Measurements from ENCODE around the gene CTDSPL.
"Not testable (repeated sequence)": the region's sequence is repeated elsewhere in the genome, so short reads cannot be mapped to it uniquely, and the experiment has no call there.

CTDSPL gene

DNA sequence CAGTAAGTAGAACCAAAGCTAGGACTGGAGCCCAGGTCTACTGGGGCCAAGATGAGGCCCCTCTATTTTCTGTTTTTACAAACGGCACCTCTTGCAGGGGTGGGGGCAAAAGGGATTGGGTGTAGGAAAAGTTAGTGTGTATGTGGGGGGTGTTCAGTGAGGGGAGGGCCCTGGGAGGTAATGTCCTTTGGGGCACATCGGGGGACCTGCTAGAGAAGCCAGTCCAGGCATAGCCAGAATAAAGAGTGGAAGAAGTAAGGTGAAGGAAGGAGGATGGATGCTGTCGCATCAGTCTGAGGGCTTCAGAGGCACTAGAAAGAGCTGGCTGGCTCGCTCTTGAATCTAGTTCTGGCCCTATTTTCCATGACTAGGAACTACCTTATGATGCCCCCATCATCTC lies 165.2 kb downstream of the CTDSPL start:
- DNase-seq: no peak

DNA sequence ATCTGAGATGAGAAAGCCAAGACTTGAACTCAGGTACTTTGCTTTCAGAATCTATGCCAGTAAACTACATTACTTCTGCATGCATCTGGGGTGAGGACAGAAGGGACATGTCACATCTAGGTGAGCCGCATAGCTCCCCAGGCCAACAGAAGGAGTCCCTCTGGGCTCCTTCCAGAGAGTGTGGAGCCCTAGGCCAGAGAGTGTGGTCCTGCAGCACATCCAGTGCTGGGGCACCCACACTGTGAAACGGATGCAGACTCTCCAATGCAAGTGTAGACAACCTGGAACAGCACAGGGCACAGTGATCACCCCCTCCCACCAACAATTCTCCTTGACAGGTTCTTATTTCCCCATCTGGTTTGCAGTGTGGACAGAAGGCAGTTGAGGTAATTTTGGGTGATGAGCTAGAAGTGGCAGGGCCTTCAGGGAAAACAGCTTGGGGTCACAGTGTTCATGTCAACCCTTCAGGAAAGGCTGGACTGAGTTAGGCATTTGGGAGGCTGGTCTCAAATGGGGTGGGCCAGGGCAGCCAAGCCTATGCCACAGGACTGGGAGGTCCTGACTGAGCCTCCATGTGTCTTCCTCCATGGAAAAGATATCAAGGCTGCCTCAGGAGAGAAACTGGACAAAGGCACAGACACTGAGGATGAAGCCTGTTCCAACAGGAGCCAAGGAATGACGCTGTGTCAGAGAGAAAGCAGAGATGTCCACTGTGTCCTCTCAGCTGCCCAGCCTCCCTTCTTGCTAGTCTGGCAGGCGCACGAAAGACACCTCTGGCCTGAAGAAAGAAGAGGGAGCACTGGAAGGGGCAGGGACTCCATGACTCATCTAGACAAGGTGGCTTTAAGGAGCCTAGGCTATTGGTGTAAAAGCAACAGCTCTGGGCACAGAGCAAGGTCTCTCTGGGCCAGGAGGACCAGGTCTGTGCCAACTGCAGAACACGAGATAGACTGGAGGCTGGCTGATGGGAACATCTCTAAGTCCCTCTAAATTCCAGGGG lies 166.1 kb downstream of the CTDSPL start:
- DNase-seq: no peak

DNA sequence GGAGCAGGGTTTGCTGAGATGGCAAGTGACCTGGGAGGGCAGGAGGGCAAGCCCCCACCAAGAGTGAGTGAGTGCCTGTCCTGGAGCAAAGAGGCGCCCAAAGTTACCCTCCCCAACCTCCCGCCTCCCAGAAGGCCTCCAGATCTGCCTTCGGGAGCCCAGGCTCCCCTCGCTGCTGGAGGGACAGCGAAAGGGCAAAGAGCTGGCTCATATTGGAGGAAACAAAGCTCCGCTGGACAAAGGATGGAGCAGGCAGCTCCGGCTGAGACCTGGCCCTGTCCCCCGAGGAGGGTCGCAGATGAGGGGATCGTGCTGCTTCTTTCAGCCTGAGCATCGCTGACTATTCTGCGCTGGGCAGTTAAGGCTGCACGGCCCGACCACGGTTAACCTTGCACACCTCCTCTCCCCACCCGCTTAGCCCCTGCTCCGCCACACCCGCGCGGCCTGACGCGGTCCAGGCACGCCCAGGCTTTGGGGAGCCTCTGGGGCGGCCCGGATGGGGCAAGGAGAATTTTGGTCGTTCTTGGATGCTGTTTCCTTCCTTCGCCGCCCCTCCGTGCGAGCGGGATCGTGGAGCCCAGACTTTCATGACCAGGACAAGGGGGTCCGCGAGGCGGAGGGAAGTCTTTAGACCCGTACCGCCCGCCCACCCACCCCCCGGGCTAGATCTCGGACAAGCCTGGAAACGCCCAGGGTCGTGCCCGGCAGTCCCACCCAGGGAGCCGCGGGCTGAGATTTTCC lies 167.1 kb downstream of the CTDSPL start:
- no peak for DNase-seq

DNA sequence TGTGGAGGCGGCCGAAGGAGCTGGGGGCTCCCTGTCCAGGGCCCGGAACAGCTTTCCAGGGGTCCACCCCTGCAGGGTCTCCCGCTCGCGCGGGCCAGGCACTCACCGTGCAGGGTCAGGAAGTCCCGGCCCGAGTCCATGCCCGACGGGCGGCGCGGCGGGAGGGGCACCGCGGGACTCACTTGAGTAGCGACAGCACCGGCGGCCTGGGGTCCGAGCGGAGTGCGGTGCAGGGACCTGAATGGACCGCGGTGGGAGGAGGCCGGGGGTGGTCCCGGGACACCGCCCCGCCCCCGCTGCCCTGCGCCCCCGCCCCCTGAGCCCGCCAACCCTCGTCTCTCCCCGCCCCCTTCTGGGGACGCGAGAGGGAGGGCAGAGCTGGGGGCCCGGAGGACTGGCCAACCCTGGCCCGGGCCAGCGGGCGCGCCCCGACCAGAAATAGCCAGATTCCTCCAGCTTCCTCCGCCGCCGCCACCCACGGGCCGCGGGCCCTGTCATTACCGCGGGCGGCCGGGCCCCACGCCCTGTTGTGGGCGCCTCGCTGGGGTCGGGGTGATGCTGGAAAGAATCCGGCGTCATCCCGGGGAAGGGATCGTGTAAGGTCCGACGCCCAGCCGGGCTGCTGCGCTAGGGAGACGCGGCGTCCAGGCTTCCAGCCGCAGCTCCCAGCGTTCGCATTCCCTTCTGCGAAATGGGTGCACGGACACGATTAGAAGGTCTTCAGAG lies 167.9 kb downstream of the CTDSPL start, which contains the start of gene PLCD1:
TSS of gene PLCD1 (minus strand) at position 243 of the 726 bp plus-strand sequence. CDS start at position 140, 103 bp downstream.
- peak; percentile 36 to 73 for DNase-seq

DNA sequence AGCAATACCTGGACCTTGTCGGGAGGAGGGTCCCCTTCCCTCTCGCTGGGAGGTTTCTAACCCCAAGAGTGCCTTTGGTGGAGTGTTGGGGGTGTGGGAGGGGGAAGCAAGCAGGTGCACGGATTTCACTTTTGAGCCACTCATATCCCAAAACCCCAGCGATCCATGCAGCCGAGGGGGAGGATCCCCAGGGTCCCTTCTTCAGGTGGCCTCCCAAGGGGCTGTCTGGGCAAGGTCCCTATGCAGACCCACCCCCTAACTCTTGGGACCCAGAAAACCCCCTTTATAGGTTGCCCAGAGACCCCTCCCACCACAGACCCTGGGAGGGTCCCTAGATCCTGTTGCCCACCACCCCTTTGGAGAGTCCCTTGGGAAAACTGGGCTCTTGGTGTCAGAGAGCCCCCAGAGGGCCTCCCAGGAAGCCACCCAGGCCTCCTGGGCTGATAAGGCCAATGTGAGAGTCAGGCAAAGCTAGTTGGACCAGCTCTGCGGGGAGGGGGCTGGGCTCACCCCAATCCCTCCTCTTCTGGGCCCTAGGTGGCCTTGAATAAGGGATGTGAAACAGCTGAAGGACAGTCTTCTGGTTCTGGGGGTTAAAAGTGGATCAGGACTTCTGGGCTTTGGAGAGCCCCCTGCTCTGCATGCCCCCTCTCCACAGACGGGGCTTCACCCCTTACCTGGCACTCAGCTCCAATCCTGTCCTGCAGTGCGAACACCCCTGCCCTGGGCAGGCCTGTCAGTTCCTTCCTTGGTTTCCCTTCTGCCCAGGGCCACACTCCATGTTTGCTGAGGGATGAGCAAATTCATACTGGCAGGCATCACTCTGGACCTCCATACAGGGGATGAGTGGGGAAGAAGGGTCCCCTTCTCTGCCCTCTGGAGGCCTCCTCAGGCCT lies 168.7 kb downstream of the CTDSPL start:
- DNase-seq: no peak

DNA sequence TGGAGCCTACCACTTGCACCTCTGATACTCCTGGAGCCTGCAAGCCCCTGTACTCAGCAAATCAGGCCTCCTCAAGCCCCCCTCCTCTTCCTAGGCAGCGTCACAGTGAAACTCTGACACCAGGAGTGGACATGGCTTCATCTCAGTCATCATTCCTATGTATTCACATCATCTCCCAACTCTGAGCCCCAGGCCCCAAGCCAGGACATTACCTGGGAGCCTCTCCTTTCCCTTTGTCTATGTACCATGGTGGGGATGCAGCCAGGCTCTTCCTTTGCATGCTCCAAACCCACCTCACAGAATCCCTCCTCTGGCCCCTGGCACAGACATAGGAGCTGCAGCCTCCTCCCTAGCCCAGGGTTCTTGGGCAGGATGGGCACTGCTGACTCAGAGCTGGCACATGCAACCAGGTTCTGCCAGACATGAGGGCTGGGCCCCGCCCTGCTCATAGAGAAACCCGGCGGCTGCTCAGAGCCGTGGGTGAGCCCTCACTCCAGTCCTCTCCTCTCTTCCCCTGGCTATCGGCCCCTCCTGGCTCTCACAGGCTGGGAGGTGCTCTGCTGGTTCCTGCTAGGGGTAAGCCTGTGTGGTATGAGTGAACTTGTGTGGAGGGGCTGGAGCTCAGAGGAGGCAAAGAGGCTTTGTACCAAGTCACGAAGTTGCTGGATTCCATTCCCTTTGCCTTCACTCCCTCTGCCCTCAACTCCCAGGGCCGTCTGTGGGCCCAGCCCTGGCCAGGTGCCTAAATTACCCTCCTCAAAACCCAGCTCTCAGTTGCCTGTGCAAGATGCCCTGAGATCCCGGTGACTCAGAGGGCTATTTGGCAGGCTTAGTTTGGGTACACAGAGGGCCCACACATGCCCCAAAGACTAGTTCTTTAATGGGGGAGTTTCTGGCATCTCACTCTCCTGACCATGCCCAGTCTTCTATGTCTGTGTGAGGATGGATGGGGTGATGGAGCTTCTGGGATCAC lies 169.6 kb downstream of the CTDSPL start:
- DNase-seq: peak; percentile 43 to 47

DNA sequence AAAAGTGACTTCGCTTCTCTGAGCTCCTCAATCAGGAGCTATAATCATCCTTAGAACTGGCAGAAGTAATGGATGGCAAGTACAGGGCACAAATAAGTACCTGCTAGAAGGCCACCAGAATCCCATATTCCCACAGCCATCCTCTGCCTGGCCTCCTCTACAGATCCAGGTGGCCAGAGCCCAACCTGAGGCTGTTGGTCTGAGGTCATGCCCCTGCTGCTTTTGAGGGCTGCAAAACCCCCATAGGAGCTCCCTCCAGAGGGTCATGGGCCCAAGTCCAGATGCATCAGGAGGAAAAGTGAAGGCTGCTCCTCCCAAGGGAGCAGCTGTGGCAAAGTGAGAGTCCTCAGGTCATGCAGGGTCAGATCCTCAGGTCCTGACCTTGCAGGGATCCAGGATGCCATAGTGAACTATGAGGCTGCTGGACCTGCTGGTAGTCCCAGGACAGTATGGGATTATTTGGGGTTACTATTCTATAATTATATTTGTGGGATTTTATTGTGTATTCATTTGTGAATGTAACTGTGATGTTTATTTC lies 170.7 kb downstream of the CTDSPL start:
- no peak for DNase-seq

DNA sequence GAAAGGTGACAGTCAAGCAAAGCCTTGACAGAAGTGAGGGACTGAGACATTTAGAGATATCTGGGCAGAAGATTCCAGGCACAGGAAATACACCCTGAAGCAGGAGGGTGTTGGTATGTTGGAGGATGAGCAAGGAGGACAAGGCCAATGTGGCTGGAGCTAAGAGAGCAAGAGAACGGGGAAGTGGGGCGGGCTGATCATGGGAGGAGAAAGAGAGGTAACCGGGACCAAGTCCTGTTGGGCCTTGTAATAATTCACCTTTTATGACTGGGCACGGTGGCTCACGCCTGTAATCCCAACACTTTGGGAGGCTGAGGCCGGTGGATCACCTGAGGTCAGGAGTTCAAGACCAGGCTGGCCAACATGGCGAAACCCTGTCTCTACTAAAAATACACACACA lies 171.9 kb downstream of the CTDSPL start:
- not testable (repeated sequence) for DNase-seq

Measured in CD4-positive, alpha-beta T cell treated with Interferon alpha-2 for 1 hour (primary cell).